PFSK-1 (cell line): Measurements from ENCODE around the gene SLC43A3.

ENCODE experiments used
- FOXP2 ChIP-seq: optimal IDR thresholded peaks from 2 replicates; pipeline ENCODE3; 2011; ENCODE audit warnings: borderline replicate concordance, control low read depth, inconsistent platforms; ENCODE audit not compliant: insufficient read depth; ENCODE audit errors: extremely low read length, extremely low read depth
- POLR2AphosphoS5 ChIP-seq: IDR thresholded peaks from 2 replicates; pipeline ENCODE4 v1.6.1; 2012; ENCODE audit warnings: low read depth, mild to moderate bottlenecking, control low read depth, low read length, moderate library complexity
- REST ChIP-seq, 2 experiments: IDR thresholded peaks; 2 replicates each; pipeline versions ENCODE4 v1.6.1 to v1.8.0; 2011 to 2012; ENCODE audit warnings: low read depth in 2 of 2, low read length in 2 of 2, control low read depth in 1 of 2, inconsistent platforms in 1 of 2, mild to moderate bottlenecking in 1 of 2, moderate library complexity in 1 of 2; ENCODE audit not compliant: insufficient read depth in 1 of 2
- SIN3A ChIP-seq: IDR thresholded peaks from 2 replicates; pipeline ENCODE4 v1.6.1; 2012; ENCODE audit warnings: mild to moderate bottlenecking, low read length, moderate library complexity, borderline replicate concordance; ENCODE audit not compliant: insufficient read depth
- TAF1 ChIP-seq: IDR thresholded peaks from 2 replicates; pipeline ENCODE4 v1.6.1; 2012; ENCODE audit warnings: low read length, control low read depth, borderline replicate concordance; ENCODE audit not compliant: insufficient read depth

Gene SLC43A3

GRCh38 chr11:57399972-57400578, 26.8 kb downstream of the SLC43A3 start:
- TF ChIP-seq REST (IDR thresholded peaks at IDR 0.05; ENCODE audit: insufficient read depth in 1 of 2, low read depth in 2 of 2, low read length in 2 of 2) = no peak
- no peak for TF ChIP-seq TAF1
- no peak for TF ChIP-seq FOXP2
- TF ChIP-seq SIN3A = no peak
- no peak for TF ChIP-seq POLR2AphosphoS5

GRCh38 chr11:57399221-57399620, 27.7 kb downstream of the SLC43A3 start:
- TF ChIP-seq SIN3A = no peak
- TF ChIP-seq REST (IDR thresholded peaks at IDR 0.05; ENCODE audit: insufficient read depth in 1 of 2, low read depth in 2 of 2, low read length in 2 of 2) = no peak
- TF ChIP-seq POLR2AphosphoS5 = no peak
- no peak for TF ChIP-seq FOXP2
- TF ChIP-seq TAF1 = no peak

GRCh38 chr11:57397394-57397990, 29.4 kb downstream of the SLC43A3 start:
- TF ChIP-seq SIN3A (no peak), REST (IDR thresholded peaks at IDR 0.05; ENCODE audit: insufficient read depth in 1 of 2, low read depth in 2 of 2, low read length in 2 of 2) (no peak), POLR2AphosphoS5 (no peak), FOXP2 (no peak), TAF1 (no peak)

GRCh38 chr11:57396744-57397143, 30.2 kb downstream of the SLC43A3 start:
- TF ChIP-seq POLR2AphosphoS5 (no peak), TAF1 (no peak), SIN3A (no peak), FOXP2 (no peak), REST (IDR thresholded peaks at IDR 0.05; ENCODE audit: insufficient read depth in 1 of 2, low read depth in 2 of 2, low read length in 2 of 2) (no peak)
